Stimulated activated CD4-positive, alpha-beta T cell treated with anti-CD3 and anti-CD28 coated beads, Interleukin-15, amount 100 ng/mL, for 48 hours (primary cell): ENCODE results near the gene TMEM117.
"Not testable (repeated sequence)": the region's sequence is repeated elsewhere in the genome, so short reads cannot be mapped to it uniquely, and the experiment has no call there.

ENCODE experiments used
- DNase-seq, 2 donors: peaks; one replicate each; pipeline ENCODE4 v3.0.0-alpha.2; 2020; ENCODE audit warnings: low read depth in 2 of 2

The TMEM117 gene

DNA sequence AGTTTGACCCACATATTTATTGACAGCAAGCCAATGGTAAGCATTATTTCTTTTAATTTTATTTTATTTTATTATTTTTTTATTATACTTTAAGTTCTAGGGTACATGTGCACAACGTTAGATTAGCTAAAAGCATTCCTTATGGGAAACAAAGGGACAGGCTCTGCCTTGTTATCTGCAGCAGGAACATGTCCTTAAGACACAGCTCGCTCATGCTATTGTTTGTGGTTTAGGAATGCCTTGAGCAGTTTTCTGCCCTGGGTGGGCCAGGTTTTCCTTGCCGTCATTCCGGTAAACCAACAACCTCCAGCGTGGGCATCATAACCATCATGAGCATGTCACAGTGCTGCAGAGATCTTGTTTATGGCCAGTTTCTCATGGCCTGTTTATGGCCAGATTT, 370.2 kb downstream of the TMEM117 start:
- no peak for DNase-seq

DNA sequence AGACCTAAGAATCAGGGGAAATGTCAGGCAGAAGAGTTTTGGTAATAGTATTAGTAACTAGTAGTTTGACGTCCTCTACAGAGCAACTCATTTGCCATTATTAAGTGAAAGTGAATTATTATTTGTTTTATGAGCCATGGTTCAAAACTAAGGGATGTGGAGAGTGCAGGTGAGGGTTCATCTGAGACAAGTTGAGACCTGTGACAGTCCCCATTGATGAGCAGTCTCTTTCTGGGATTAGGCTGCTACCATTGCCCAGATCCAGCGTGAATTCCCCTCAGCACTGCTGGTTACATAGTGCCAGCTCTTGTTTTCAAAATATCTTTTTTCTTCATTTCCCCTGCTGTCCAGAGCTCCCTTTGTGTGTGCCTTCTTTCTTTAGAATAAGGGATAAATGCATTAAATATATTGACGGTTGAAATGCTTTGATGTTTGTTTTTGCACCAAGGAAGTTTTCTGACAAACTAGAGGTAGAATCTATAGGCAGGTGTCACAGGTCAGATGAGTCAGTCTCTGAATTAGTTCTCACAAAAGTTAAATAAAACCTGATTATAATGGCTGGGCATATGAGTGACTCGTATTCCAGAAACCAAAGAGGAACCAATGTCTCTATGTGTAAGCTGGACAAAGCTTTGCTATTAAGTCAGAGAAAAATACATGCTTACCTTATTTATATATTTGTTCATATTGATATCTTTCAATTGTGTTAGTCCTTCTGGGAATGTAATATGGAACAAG, 381.4 kb downstream of the TMEM117 start:
- no peak for DNase-seq

DNA sequence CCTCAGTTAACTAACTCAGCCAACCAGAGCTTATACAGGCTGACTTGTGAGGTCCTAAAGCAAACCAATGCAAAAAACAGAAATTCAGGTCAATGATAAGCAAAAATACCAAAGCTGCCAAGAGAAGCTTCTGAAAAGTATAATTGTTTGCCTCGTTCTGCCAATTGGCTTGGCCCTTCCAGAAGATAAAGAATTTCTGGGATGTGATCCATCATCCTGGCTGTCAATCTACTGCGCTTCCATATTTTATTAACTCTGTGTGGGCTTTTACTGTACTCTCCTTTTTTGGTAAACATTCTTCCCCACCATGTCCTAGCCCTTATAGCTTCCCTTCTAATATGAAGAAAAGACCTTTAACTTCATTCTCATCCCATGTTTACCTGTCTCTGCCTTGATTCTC, 387.9 kb downstream of the TMEM117 start:
- no peak for DNase-seq

DNA sequence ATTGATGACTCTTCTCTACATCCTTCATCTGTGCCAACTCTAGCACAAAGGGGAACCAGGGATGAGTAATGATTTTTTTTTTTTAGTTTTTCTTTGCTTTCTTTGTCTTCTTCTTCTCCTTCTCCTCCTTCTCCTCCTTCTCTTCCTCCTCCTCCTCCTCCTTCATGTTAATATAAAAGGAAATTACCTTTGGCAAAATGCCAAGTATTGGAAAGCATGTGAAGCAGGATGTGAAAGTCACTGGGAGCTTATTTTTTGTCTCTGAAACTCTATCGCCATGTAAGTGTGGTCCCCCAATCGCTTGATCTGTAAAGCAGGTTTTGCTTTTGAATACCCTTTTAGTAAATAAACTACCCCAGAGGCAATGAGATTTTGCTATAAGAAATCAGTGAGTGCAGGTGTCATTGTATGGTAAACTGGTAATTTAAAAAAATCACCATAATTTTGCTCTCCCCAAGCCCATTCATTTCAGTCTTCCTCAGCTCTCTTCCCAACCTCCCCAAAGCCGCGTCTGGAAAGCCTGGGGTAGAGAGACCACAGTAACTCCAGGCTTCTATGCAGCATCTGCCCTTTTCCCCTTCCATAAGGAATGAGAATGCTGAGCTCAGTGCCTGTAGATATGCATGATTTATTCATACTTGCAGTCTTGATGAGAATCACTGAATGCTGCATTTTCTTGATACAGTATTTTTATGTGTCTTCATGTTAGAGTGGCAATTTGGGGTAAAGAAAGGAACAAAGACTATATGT, 388.7 kb downstream of the TMEM117 start:
- no peak for DNase-seq

DNA sequence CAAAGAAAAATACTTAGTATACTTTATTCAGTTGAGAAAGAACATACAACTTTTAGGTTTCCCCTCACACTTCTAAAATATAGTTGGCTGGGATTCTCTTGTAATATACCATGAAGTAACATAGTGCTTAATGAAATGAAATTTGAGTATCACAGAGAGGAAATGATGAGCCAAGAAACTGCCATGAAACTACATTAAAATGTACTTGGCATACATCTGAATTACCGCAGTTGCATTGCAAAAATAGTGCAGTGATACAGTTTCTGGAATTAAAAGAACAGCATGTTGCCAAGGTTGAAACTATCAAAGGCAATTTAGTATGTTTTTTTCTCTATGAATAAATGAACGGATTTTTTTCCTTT, 389.2 kb downstream of the TMEM117 start:
- no peak for DNase-seq

DNA sequence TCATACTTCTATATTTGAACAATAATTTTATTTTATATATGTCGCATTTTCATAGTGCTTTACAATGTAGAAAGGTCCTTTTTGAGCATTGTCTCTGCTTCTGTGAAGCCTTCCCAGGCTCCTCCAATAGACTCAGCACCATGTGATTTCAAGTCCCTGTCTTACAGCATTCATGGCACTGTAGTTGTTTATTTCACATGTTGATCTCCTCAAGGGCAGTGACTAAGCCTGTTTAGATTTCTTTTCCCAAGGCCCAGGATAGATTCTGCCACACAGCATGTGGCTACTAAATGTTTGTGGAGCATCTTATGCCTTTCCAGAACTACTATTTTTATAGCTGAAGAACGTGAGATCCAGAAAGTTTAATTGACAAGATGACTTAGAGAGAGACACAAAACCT, 391.7 kb downstream of the TMEM117 start:
- DNase-seq = no peak

DNA sequence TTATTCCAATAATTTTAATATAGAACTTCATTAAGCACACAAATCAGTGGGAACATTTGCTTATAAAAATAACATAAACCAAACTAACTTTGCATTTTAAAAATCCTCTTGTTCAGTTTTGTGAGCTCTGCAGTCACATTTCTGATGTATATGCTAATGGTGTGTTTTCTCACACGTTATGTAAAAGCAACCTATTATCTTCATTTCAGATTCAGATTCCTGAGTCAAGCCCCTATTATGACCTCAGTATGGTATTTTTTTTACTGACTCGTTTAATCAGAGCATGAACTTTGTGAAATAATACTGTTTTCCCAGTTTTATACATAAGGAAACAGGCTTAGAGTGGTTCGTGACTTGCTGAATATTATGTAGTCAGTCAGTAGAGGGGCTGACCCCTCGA, 394.0 kb downstream of the TMEM117 start:
- DNase-seq = no peak

DNA sequence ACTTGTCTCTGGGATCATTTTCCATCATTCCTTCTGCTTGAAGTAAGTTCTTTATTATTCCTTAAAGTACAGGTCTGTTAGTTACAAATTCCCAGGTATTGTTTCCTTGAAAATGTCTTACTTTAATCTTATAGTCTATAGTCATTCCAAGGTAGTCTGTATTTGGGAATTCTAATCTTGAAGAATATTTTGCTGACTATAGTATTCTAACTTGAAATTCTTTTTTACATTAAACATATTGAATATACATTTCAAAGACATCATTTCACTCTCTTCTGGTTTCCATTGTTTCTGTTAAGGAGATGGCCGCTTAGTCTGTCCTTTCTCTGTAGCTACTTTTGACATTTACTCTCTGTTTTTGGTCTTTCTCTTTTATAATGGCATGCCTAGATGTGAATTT, 399.8 kb downstream of the TMEM117 start:
- DNase-seq = no peak

DNA sequence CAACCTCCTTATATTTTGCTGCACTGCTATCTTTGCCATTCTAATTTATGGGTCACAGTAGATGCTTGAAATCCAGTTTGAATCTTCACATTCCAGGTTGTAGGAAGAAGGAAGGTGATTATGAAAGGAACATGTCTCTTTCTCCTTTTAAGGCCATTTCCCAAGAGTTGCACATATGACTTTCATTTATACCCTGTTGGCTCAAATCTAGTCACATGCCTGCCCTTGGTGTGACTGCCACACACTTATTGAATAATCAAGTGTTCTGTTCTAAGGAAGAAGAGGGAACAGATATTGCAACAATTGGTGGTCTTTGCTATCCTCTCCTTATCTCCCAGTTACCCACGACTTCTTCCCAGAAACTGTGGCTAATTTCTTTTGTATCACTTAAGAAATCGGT, 404.3 kb downstream of the TMEM117 start:
- no peak for DNase-seq

DNA sequence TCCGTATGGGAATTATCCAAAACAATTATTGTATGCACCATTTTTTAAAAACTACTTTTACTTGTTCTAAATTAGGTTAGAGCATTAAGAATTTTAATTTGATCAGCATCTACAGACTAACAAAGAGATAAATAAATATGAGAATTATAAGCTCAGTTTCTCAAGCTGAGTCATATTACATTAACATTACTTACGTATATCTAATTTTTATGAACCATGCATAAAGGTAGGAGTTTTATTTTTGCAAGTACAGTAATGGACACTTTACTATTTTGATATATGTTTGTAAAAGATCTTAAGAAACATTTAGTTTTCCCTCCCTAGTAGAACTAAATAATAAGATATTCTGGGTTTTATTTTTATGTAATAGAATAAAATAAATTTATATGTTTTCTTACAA, 410.1 kb downstream of the TMEM117 start:
- no peak for DNase-seq

DNA sequence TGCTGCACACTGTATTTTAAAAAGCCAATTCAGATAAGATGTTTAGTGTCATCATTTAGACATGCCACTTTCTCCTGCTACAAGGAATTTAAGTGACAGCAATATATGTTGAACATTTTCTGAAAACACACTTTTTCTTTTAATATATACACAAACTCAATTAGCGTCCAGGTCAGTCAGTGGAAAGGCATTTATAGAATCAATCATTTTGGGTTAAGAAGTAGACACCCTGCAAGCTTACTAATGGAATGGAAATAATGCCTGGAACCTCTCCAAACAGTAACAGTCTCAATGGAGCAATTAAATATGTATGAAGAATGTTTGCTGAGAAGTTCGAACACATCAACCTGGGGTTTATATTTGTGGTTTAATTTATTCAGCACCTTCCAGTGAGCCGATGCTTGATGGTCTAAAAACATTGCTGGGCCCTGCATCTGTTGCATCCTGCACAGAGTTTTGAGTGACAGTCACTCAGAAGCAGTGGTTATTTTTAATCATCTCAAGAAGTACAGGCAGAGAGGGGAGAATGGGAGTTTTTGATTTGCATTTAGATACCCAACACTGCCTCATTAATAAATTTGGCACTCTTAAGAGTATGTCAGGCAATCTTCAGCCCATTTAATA, 410.7 kb downstream of the TMEM117 start:
- no peak for DNase-seq

DNA sequence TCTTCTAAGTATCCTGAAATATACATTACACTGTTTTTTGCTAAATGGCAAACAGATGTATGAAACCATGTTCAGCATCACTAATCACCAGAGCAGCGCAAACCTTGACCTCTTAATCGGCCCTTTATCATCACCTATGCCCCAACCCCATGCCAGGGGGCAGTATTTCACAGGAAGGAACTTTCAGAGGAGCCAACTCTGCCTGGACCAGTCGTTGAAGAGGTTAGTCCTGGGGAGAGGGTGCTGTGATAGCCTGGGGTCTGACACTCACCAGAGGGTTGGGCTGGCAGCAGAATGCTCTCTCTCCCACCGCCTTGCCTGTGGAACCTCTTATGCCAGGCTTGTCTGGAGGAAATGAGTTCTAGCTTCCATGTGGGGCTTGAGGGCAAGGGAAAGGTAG, 411.7 kb downstream of the TMEM117 start:
- no peak for DNase-seq

DNA sequence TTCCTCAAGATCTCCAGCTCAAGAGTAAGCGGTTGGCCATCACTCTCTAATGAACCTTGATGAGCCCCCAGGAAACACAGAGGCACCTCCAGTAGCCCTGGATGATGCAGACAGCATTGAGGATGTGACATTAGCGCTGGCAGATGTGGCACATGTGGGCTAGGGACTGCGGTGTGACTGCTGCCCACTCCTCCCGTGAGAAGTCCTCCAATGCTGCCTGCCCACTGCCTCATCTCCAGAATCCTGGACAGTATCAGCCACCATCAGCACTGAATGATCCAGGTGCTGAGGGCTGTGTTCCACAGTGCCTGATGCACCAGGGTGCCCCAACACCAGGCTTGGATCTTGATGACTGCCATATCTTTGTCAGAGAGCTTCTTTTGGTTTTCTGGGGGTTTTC, 412.6 kb downstream of the TMEM117 start:
- DNase-seq = no peak

DNA sequence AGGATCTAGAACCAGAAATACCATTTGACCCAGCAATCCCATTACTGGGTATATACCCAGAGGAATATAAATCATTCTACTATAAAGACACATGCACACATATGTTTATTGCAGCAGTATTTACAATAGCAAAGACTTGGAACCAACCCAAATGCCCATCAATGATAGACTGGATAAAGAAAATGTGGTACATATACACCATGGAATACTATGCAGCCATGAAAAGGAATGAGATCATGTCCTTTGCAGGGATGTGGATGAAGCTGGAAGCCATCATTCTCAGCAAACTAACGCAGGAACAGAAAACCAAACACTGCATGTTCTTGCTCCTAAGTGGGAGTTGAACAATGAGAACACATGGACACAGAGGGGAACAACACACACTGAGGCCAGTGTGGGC, 414.6 kb downstream of the TMEM117 start:
- not testable (repeated sequence) for DNase-seq

DNA sequence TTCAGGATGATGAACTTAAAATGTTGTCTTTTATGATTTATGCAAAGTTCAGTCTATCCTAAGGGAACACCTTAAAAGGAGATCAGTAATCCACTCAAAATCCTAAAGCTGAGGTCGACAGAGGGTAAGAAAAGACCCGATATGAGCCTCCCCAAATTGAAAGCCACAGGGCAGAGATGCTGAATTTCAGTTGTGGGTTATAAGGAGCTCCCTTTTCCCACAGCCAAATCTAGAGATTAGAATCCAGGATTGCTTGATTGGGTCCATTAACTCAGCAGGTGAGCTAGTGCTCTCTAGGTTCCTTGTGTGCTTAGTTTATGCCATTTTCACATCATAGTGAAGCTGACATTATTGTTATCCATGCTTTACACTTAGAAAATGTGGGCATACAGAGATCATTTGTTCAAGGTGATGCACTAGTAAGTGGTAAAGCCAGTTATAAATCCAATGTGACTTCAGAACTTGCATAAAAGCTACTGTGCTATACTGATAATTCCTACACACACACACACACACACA, 417.5 kb downstream of the TMEM117 start:
- DNase-seq = no peak

DNA sequence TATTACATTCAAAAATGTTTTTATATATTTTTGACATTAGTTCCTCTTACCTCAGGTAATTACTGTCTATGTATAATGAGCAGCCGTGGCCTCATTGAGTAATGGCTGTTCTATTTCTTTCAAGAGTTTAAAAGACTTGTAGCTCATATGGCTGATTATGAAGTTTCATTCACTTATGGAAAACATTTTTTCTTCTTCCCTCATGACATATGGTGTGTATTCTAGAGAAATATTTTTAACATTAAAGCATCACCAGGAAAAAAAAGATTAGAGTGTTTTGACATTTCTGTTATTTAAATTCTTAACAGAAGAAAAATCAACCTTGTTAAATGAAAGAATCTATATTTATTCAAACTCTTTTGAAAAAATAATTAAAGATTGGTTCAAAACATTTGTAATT, 422.4 kb downstream of the TMEM117 start:
- DNase-seq = no peak

DNA sequence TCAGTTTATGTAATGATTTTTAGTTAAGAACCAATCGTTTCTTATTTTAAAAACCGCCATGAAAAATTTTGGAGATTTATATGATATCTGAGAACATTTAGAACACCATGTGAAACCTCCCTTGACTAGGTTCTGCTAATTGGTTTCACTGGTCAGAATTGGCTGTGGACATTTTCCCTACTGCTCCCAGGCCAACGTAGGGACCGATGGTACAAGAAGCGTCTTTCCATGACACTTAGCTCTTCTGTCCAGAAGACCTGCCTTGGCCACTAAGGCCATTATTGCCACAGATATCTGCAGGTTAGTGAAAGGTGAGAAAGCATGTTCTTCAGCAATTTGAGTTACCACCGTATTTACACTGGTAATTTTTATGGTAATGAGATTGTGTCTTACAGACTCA, 424.0 kb downstream of the TMEM117 start:
- no peak for DNase-seq

DNA sequence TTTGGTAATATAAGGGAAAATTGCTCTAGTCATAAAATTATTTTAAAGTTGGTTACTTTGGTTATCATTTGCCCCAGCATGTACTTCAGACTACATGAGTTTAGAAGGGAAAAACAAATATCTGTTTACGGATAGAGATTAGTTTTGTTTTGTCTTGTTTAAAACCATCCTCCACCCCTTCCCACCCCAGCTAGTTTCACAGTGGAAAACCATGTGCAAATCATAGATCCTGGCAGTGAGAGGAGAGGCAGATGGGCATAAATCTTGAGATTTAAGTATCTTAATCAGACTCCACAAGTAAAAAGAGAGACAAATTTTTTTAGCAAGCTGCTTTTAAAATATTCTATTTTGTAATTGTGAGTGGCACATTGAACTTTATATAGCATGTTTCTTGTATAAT, 424.7 kb downstream of the TMEM117 start:
- DNase-seq = no peak

DNA sequence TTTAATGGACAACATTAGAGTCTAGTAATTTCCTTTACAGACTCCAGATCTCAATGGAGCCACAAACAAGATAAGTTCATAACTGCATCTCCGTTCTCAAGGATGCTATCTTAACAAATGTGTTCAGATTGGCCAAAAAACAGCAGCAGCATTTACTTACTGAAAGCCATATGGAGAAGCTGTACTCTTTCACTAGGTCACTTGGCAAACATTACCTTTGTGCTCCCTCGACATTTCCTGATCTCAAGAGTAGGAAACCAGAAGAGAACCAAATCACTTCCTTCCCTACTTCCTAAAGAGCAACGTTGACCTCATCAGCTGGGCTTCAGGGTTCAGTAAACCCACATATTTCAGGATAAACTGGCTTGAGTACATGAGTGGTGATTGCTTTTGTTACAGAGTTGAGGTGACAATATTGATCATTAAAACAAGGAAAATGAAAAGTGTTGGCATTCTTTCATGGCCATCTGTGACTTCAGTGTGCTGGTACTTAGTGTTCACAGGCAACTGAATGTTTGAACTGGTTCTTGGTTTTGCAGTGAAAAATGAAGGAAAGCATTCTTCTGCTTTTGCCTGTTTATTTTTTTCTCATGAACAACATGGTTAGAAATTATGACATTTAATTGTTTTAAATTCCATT, 449.6 kb downstream of the TMEM117 start:
- no peak for DNase-seq

DNA sequence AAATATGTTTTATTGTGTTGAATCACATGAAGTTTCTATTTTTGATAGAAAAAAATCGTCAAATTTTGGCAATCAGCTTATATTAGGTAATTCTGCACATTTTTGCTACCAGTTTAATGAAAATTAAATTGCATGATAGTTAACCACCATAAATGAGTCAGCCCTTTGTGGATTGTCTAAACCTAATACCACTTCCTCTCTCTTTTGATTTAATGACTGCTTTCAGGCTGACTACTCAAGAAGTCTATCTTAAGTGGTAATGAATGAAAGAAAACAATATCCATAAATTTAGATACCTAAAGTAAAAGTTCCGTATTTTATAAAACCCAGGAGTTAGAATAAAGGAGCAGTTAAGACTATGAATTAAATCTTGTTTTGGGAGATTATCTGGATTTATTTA, 450.5 kb downstream of the TMEM117 start:
- no peak for DNase-seq

DNA sequence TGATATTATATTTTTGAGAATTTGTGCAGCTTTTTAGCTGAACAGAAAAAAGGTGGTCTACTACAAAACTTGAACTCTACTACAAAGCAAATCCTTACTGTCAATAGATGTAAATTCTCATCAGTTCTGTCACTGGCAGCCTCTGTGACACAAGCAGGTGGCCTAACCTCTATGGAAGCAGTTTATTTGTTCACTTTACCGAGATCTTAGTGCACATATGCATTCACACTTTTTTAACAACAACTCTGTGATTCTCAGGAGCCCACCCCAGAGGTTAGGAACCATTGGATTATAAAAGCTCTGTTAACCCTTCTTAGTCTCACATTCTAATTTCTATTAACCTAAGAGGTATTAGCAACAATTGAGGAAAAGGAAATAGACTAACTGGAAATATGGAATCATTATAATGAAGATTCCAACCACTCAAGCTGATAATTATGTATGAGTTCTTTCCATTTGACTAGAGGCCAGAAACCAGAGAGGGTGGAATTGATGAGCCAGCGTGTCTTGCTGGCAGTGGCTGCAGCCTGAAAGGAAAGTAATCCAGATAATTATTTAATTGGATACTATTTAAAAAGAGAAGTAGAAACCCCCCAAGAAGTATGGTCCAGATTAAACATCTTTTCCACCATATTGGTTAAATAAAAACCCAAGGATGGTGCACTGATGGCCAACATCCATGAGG, 451.1 kb downstream of the TMEM117 start:
- no peak for DNase-seq

DNA sequence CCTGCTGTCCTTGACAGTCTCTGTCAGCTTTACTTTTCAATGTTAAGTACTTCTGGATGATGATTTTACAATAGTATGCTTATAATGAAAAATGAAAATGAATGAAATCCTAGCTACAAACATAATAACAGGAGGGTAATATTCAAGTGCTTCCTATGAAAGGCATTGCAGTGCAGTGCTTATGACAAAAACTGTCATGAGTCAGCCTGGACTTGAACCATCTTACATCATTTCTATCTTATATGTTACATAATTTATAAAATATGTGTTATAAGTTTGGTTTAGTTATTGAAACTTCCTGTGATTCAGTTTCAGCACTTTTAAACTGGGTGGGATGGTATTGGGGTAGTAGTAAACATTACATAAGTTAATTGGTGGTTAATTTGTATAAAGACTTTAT, 451.7 kb downstream of the TMEM117 start:
- DNase-seq = no peak
